Right lobe of liver (tissue), 6 donors: ENCODE data around the gene SIRT2. TPM values are rescaled to one million over a fixed set of nuclear protein-coding genes. Genes with fewer than 3 reads are reported as not detected.
A peak's percentile ranks its signal among the peaks of the same experiment; 100 is the strongest.

ENCODE experiments used
- ATAC-seq, 4 donors: fragments of 200-7000 bp; cut with Tn5 transposase; one replicate each; pipeline ENCODE4 v1.9.1; 2020; ENCODE audit warnings: mild to moderate bottlenecking in 4 of 4, moderate library complexity in 4 of 4
- DNase-seq, 3 donors: peaks; one replicate each; pipeline ENCODE4 v3.0.0-alpha.2; 2020
- H3K27ac ChIP-seq, 3 donors: fragments of 200-600 bp; one replicate each; pipeline ENCODE4 v1.8.0; 2022
- H3K27me3 ChIP-seq, 2 donors: fragments of 200-600 bp; one replicate each; pipeline ENCODE4 v1.8.0; 2022
- H3K36me3 ChIP-seq, 4 donors: fragments of 200-600 bp; sonication (generic) in 1 of 4; one replicate each; pipeline versions ENCODE4 v1.5.1 to v1.8.0; 2017 to 2022; ENCODE audit warnings: control low read depth in 1 of 4
- H3K4me1 ChIP-seq, 4 donors: fragments of 200-600 bp; sonication (generic) in 1 of 4; one replicate each; pipeline versions ENCODE4 v1.5.1 to v1.8.0; 2017 to 2022; ENCODE audit warnings: control low read depth in 1 of 4
- H3K4me3 ChIP-seq, 3 donors: fragments of 200-600 bp; one replicate each; pipeline ENCODE4 v1.8.0; 2022
- H3K9me3 ChIP-seq, 4 donors: fragments of 200-600 bp; sonication (generic) in 1 of 4; one replicate each; pipeline versions ENCODE4 v1.5.1 to v1.8.0; 2017 to 2022; ENCODE audit warnings: control low read depth in 1 of 4
- POLR2A ChIP-seq: fragments of 450-650 bp; IDR thresholded peaks from one replicate; pipeline ENCODE4 v1.6.1; 2017; ENCODE audit warnings: antibody characterized with exemption, mild to moderate bottlenecking
- WGBS: methylation state at CpG from one replicate; pipeline ENCODE4 v1.1.6; 2018; ENCODE audit warnings: low coverage, low lambda C conversion rate; ENCODE audit not compliant: insufficient coverage; ENCODE audit errors: missing lambda C conversion rate; 5-methylcytosine and 5-hydroxymethylcytosine counted together
- intact Hi-C, 2 donors: fragments of 100-400 bp; cut with DNase I; formaldehyde crosslinking; loops; one replicate each; pipeline versions ENCODE4 v1.11.2 to v1.14.1; 2022
- total RNA-seq, 6 experiments: library from RNA; depleted of rRNA in 2 of 6; stranded (reverse); fragments of >200 nt in 2 of 6; fragmentation: NEBNext Ultra II Directional in 3 of 6; extraction: Animal tissue kit (Norgen Biotek cat#: 25700) in 3 of 6; gene quantifications; one replicate each; pipeline versions ENCODE4 v1.1.0 to v1.2.4, GENCODE V29; 2016 to 2023
- TF ChIP-seq, protein P1 (sequence below), 4 donors: fragments of 200-600 bp in 3 of 4; fragments of 450-650 bp in 1 of 4; IDR thresholded peaks; one replicate each; pipeline versions ENCODE4 v1.5.1 to v1.8.0; 2016 to 2022; ENCODE audit warnings: antibody characterized with exemption in 4 of 4, mild to moderate bottlenecking in 2 of 4
- donor health status: DM: no; HTN: yes; CAD: no.
- donor health status: DM: no; HTN: no; CAD: no.
- donor health status: DM: no; HTN: no; CAD: no.
- donor health status: DM: no; HTN: yes; CAD: no.
- donor health status: DM: no; HTN: yes; CAD: no.

SIRT2 gene
- total RNA-seq, 6 experiments from 2014 or later: 28.6 to 62.0 (median 32.5) TPM

- Histone ChIP-seq H3K27ac (no peak overlapping the region), H3K4me3 (no peak overlapping the region), H3K9me3 (no peaks in the 10 kb centered on the region), H3K36me3 (peaks cover 0 to 14% (median under 1%) of the 10 kb centered on the region in 4 donors), H3K27me3 (no peaks in the 10 kb centered on the region), H3K4me1 (no peaks in the 10 kb centered on the region)
- intact Hi-C loops: no loop called here
- TF ChIP-seq, protein P1, sequence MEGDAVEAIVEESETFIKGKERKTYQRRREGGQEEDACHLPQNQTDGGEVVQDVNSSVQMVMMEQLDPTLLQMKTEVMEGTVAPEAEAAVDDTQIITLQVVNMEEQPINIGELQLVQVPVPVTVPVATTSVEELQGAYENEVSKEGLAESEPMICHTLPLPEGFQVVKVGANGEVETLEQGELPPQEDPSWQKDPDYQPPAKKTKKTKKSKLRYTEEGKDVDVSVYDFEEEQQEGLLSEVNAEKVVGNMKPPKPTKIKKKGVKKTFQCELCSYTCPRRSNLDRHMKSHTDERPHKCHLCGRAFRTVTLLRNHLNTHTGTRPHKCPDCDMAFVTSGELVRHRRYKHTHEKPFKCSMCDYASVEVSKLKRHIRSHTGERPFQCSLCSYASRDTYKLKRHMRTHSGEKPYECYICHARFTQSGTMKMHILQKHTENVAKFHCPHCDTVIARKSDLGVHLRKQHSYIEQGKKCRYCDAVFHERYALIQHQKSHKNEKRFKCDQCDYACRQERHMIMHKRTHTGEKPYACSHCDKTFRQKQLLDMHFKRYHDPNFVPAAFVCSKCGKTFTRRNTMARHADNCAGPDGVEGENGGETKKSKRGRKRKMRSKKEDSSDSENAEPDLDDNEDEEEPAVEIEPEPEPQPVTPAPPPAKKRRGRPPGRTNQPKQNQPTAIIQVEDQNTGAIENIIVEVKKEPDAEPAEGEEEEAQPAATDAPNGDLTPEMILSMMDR (IDR thresholded peaks at IDR 0.05): no peak
- TF ChIP-seq POLR2A: no peak
- DNase-seq (no peak), ATAC-seq (peak in 2 of 4 donors; percentile 8 to 10)
- 94% methylated on average over 3 of the region's 16 CpGs for WGBS
Observed at GRCh38 chr19:38911388-38912001, 12.1 kb upstream of the SIRT2 start.

- peaks cover 0 to 18% (median 2%) of the 10 kb centered on the region in 4 donors for H3K36me3 ChIP-seq
- DNase-seq (no peak), ATAC-seq (no peak)
- WGBS: 95% methylated on average over 12 of the region's 12 CpGs
- H3K4me3 ChIP-seq: no peak overlapping the region
- intact Hi-C loops: no loop called here
- no peaks in the 10 kb centered on the region for H3K9me3 ChIP-seq
- no peaks in the 10 kb centered on the region for H3K27me3 ChIP-seq
- TF ChIP-seq, protein P1 (IDR thresholded peaks at IDR 0.05): no peak
- TF ChIP-seq POLR2A: no peak
- H3K27ac ChIP-seq: no peak overlapping the region
- H3K4me1 ChIP-seq: no peaks in the 10 kb centered on the region
Observed at GRCh38 chr19:38910488-38910887, 11.1 kb upstream of the SIRT2 start.

GRCh38 chr19:38908911-38909310, 9.5 kb upstream of the SIRT2 start:
- no peak for DNase-seq
- 83% methylated on average over 3 of the region's 10 CpGs for WGBS

GRCh38 chr19:38907670-38908069, 8.3 kb upstream of the SIRT2 start:
- intact Hi-C loops: no loop called here
- ATAC-seq (no peak), DNase-seq (no peak)
- H3K4me3 ChIP-seq: no peak overlapping the region
- H3K9me3 ChIP-seq: no peaks in the 10 kb centered on the region
- H3K4me1 ChIP-seq: peaks cover 0 to 16% (median 6%) of the 10 kb centered on the region in 4 donors
- H3K36me3 ChIP-seq: peaks cover 0 to 24% (median 3%) of the 10 kb centered on the region in 4 donors
- H3K27ac ChIP-seq: no peak overlapping the region
- H3K27me3 ChIP-seq: no peaks in the 10 kb centered on the region
- TF ChIP-seq, protein P1 (IDR thresholded peaks at IDR 0.05): no peak
- TF ChIP-seq POLR2A: no peak
- WGBS: 91% methylated on average over 8 of the region's 12 CpGs

More at GRCh38 chr19:38908911-38909310, 9.5 kb upstream of the SIRT2 start:
- Histone ChIP-seq H3K27ac (no peak overlapping the region), H3K9me3 (no peaks in the 10 kb centered on the region), H3K4me1 (peaks cover 0 to 12% (median 3%) of the 10 kb centered on the region in 4 donors), H3K27me3 (no peaks in the 10 kb centered on the region), H3K4me3 (no peak overlapping the region), H3K36me3 (peaks cover 0 to 24% (median 3%) of the 10 kb centered on the region in 4 donors)
- TF ChIP-seq POLR2A: no peak
- TF ChIP-seq, protein P1 (IDR thresholded peaks at IDR 0.05): no peak
- intact Hi-C loops: no loop called here
- ATAC-seq: no peak
